Measurements from ENCODE around the gene LPP.

DNA sequence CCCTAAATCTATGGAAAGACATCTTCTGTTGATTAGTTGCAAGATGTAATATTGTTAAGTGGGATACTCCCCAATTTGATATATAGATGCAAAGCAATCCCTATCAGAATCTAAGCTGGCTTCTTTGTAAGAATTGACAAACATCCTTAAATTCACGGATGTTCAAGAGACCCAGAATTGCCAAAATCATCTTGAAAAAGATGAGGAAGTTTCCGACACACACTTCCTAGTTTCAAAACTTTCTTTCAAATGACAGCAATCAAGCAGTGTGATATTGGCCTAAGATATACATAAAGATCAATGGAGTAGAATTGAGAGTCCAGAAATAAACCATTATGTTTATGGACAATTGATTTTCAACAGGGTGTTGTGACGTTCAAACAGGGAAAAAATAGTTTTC lies 383.6 kb downstream of the LPP start:
- TF ChIP-seq EHMT2 (IDR thresholded peaks at IDR 0.05; ENCODE audit: low read depth) (no peak), RFX5 (IDR thresholded peaks at IDR 0.05) (no peak), ATOH8 (CRISPR knock-in tag; IDR thresholded peaks at IDR 0.05; ENCODE audit: low read depth) (no peak), POLR2A (IDR thresholded peaks at IDR 0.05; ENCODE audit: low read length) (no peak), RAD21 (conservative IDR thresholded peaks at IDR 0.05 in 1 of 2, IDR thresholded peaks at IDR 0.05 in 1 of 2) (no peak), KDM1A (IDR thresholded peaks at IDR 0.05; ENCODE audit: low read depth) (no peak), KDM5A (IDR thresholded peaks at IDR 0.05) (no peak), MAFK (IDR thresholded peaks at IDR 0.05; ENCODE audit: partially characterized antibody) (no peak), MAZ (IDR thresholded peaks at IDR 0.05; ENCODE audit: borderline replicate concordance, low read depth, low read length) (no peak)
- TF ChIP-seq, protein P1, sequence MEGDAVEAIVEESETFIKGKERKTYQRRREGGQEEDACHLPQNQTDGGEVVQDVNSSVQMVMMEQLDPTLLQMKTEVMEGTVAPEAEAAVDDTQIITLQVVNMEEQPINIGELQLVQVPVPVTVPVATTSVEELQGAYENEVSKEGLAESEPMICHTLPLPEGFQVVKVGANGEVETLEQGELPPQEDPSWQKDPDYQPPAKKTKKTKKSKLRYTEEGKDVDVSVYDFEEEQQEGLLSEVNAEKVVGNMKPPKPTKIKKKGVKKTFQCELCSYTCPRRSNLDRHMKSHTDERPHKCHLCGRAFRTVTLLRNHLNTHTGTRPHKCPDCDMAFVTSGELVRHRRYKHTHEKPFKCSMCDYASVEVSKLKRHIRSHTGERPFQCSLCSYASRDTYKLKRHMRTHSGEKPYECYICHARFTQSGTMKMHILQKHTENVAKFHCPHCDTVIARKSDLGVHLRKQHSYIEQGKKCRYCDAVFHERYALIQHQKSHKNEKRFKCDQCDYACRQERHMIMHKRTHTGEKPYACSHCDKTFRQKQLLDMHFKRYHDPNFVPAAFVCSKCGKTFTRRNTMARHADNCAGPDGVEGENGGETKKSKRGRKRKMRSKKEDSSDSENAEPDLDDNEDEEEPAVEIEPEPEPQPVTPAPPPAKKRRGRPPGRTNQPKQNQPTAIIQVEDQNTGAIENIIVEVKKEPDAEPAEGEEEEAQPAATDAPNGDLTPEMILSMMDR (IDR thresholded peaks at IDR 0.05) = no peak
